MV-4-11 (cell line): ENCODE data around the gene DES.

Source experiments
- DNase-seq: peaks from one replicate; lab custom pipeline; 2025; lab: John Stamatoyannopoulos, UW

DES gene

DNA sequence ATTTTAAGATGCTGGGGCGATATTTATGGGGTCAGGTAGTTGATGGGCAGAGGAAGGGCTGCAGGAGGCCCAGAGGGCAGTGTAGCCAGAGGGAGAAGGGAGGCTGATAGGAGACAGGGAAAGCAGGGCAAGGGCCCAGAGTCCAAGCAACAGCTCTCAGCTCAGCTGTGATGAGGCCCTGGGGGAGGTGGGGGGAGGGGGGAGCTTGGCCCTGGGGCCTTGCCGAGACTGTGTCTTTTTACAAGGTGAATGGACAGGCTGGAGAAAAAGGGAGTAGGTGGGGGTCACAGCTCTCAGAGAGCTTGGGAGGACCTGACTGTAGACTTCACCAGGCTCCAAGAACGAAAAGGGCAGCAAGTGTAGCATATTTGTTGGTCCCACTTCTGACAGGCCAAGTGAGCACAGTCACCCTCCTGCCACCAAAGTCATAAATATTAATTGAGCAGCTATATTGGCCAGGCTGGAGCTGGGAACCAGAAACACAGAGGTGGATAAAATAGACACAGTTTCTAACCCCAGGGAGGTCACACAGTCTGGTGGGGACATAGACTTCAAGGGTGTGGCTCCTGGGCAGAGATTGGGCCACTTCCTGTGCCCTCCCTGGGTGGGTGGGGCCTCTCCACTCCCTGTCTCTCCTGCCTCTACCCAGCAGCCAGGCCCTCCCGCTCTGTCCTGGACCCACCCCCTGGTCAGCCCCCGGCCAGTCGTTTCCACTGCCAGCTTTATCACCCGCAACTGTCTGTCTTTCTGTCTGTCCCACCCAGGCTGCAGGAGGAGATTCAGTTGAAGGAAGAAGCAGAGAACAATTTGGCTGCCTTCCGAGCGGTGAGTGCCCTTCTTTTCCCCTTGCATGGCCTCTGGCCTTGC is 1.4 kb downstream of the DES start:
- no peak for DNase-seq

DNA sequence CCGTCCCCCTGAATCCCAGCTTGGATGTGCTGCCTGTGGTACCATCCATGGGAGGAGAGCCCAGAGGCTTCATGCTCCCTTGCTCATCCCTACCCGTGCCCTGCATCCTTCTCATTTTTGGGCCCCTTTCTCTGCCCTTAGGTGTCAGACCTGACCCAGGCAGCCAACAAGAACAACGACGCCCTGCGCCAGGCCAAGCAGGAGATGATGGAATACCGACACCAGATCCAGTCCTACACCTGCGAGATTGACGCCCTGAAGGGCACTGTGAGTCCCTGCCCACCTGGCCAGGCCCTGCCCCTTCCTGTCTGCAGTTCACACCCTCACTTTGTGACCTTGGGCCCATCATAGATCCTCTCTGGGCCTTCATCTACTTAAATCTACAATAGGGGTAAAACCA is 2.5 kb downstream of the DES start:
- DNase-seq: no peak

DNA sequence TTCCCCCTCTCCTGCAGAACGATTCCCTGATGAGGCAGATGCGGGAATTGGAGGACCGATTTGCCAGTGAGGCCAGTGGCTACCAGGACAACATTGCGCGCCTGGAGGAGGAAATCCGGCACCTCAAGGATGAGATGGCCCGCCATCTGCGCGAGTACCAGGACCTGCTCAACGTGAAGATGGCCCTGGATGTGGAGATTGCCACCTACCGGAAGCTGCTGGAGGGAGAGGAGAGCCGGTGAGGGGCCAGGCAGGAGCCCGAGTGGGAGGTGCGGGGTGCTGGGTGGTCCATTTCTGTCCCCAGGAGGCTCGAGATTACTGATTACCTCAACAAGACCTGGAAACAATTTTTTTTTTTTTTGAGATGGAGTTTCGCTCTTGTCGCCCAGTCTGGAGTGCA is 3.1 kb downstream of the DES start:
- DNase-seq: no peak

GRCh38 chr2:219422952-219423534 is 4.9 kb downstream of the DES start:
- DNase-seq: no peak

DNA sequence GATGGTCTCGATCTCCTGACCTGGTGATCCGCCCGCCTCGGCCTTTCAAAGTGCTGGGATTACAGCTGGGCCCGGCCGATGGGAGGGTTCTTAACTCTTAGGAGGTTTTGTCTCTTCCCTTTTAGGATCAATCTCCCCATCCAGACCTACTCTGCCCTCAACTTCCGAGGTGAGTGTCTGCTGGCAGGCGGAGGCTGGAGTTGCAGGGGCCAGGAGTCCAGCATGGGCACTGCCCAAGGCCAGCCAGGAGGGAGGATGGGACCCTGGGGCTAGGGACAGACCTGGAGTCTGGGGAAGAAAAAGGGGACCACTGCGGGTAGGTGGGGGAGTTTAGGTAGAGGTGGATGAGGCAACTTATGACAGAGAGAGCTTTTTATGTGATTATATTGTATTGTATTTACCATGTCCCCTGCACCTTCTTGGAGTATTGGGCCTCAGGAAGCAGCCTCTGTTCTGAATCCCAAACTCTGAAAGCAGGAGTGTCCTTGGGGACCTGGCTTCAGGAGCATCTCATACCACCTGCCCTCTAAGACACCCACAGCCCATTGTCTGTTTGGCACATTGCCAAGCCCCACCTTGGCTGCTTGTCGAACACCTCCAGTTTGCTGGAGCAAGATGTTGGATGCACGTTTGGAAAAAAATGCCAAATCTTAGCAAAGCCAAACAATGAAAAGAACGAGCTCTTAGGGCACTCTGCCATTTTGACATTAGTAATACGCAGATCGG is 5.6 kb downstream of the DES start:
- DNase-seq: no peak

DNA sequence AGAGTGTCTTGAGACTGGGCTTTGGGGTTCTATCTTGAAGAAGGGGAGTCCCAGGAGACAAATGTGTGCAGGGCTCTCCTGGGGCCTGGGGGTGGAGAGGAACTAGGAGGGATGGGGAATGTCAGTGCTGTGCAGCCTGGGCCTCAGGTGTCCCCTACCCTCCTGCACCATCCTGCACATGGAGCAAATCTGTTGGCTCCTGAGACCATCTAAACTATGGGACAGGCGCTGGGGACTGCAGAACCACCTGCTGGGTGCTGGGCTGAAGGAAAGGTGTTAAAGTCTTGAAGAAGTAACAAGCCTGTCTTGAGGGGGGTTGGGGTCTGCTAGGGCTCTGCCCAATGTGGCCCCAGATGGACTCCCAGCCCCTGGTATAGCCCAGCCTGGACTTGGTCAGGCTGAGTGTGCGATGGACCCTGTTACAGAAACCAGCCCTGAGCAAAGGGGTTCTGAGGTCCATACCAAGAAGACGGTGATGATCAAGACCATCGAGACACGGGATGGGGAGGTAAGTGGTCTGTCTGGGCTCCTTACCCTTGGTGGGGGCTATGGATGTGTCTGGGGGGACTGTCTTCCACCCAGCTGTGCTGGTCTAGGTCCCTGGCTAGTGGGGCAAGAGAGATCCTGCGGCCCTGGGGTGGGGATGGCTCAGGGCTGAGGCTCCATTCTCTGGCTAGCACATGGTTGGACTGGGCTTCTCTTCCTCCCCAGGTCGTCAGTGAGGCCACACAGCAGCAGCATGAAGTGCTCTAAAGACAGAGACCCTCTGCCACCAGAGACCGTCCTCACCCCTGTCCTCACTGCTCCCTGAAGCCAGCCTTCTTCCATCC is 7.3 kb downstream of the DES start:
- no peak for DNase-seq

GRCh38 chr2:219426068-219426443 is 7.9 kb downstream of the DES start:
- DNase-seq: no peak

- DNase-seq: no peak
Observed at GRCh38 chr2:219426534-219427136, 8.5 kb downstream of the DES start.

- no peak for DNase-seq
Observed at GRCh38 chr2:219428469-219428868, 10.3 kb downstream of the DES start.

- no peak for DNase-seq
Observed at GRCh38 chr2:219429958-219430606, 11.9 kb downstream of the DES start.

DNA sequence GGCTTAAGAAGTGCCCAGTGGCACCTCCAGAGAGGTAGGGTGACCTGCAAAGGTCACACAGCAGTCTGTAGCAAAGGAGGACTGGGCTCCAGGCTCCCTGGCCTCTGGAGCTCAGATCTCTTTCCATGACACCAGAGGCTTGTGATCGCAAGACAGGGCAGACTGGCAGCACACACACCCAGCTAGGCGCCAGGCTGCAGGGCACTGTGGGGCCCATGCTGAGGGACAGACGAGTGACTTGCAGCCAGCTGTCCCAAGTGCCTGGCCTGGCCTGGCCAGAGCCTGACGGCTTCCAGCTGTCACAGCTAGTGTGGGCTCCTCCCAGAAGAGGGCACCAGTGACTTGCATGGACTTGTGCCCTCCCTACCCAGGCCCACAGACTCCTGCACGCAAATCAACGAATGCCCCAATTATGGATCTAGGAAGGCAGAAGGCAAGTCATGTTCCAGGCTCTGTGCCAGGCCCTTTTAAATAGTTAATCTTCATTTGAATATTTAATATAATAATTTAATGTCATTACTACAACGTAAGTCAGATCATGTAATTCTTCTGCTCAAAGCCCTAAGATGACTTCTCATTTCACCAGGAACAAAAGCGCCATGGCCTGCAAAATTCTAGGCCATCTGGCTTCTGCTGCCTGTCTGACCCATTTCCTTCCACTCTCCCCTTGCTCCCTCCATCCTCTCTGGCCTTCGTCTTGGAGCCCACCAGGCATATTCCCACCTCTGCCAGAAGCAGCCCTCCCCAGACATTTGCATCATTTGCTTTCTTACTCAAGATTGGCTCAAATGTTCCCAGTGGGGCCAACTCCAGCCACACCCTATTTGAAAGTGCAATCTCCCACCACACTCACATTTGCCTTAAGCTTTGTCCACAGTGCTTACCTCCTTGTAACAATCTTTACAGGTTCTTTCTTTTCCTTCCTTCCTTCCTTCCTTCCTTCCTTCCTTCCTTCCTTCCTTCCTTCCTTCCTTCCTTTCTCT is 12.7 kb downstream of the DES start:
- DNase-seq: peak; percentile 22

DNA sequence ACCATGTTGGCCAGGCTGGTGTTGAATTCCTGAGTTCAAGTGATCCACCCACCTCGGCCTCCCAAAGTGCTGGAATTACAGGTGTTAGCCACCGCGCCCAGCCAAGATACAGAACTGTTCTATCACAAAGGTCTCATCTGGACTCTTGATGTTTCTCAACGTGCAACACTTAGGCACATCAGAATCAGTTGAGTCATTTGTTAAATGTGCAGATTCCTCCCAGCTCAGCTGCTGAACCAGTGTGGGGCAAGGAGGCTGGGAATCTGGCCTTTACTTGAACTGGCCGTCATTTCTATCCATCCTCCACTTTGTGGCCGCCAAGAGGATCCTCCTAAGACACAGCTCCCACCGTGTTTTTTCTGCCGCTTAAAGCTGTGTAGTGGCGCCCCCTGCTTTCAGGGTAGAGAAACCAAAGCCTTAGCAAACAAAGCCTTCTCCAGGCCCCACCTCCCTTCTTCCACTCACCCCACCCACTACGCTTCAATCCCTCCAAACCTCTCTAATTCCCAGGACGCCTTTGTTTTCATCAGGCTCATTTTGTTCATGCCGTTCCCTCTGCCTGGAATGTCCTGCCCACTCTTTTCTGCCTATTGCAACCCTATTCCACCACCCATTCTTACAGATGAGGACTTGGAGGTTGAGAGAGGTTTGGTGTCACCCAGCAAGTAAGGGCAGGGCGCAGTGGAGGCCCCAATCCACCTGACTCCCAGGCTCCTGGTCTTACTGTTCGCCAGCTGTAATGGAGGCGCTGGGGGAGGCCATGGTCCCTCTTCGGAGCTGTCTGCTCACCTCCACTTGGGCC is 15.7 kb downstream of the DES start:
- peak; percentile 36 for DNase-seq

GRCh38 chr2:219434468-219434717 is 16.2 kb downstream of the DES start:
- DNase-seq: no peak

DNA sequence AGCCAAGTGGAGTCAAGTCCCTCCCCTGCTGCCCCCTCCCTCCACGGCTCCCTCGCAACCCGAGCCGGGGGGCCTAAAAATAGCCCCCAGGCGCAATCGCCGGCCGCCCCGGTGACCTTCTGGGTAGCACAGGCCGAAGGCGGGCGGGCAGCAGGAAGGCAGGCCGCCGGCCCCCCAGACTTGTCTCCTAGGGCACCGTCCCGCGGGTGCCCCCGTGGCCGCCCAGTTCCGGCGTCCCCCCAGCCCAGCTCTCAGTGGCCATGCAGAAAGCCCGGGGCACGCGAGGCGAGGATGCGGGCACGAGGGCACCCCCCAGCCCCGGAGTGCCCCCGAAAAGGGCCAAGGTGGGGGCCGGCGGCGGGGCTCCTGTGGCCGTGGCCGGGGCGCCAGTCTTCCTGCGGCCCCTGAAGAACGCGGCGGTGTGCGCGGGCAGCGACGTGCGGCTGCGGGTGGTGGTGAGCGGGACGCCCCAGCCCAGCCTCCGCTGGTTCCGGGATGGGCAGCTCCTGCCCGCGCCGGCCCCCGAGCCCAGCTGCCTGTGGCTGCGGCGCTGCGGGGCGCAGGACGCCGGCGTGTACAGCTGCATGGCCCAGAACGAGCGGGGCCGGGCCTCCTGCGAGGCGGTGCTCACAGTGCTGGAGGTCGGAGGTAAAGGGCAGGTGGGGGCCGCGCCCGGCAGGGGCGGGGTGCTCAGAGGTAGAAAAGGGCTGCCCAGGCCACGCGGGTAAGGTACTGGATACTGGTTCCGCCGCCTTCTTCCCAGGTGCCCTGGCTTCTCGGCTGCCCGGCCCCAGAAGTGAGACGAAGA is 16.7 kb downstream of the DES start, which contains the start of gene SPEG:
TSS of gene SPEG (plus strand) at position 126 of the 808 bp plus-strand sequence. CDS start at position 261, 135 bp downstream.
- DNase-seq: no peak

- DNase-seq: no peak
Observed at GRCh38 chr2:219435701-219436100, 17.5 kb downstream of the DES start.

GRCh38 chr2:219436491-219436890 is 18.3 kb downstream of the DES start:
- no peak for DNase-seq

GRCh38 chr2:219437141-219437540 is 19.0 kb downstream of the DES start:
- no peak for DNase-seq

DNA sequence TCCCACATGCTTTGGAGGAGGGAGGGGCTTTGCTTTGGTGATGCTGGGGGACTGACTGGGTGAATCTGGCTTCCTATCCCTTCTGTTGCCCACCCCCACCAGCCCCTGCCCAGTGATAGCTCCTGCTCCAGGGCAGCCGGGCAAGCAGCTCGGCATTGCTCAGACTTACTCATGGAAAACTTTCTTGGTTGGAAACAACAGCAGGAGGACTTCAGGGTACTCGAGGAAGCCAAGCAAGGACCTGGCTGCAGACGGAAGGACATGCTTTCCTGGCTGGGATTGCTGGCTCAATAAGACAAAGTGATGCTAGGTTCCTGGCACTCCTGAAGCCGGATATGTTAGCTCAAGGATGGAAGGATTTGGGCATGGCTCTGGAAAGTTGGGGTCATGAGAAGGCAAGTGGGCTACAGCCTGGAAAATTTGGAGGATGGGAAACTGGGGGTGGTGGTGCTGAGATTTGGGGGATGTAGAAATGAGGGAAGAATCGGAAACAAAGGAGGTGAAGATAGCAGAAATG is 19.6 kb downstream of the DES start:
- DNase-seq: no peak
